Left lung (tissue), 10 donors: ENCODE data around the gene GPC5. TPM values are rescaled to one million over a fixed set of nuclear protein-coding genes. Genes with fewer than 3 reads are reported as not detected.

Experiments used
- ATAC-seq: fragments of 200-7000 bp; cut with Tn5 transposase; one replicate; pipeline ENCODE4 v1.9.1; 2020; ENCODE audit warnings: moderate library complexity
- DNase-seq, 4 donors: peaks; one replicate each; pipeline ENCODE4 v3.0.0-alpha.2; 2013 to 2020
- H3K27ac ChIP-seq, 2 donors: fragments of 200-600 bp; sonication (generic) in 1 of 2; one replicate each; pipeline versions ENCODE4 v1.5.0 to v1.8.0; 2020 to 2021
- H3K27me3 ChIP-seq, 2 donors: fragments of 200-600 bp; sonication (generic) in 1 of 2; one replicate each; pipeline versions ENCODE4 v1.5.0 to v1.8.0; 2020 to 2021
- H3K36me3 ChIP-seq, 2 donors: fragments of 200-600 bp; sonication (generic) in 1 of 2; one replicate each; pipeline versions ENCODE4 v1.5.0 to v1.8.0; 2020 to 2021
- H3K4me1 ChIP-seq, 2 donors: fragments of 200-600 bp; one replicate each; pipeline ENCODE4 v1.8.0; 2021
- H3K4me3 ChIP-seq, 2 donors: fragments of 200-600 bp; sonication (generic) in 1 of 2; one replicate each; pipeline versions ENCODE4 v1.5.0 to v1.8.0; 2020 to 2021; ENCODE audit warnings: mild to moderate bottlenecking in 1 of 2
- H3K9me3 ChIP-seq, 2 donors: fragments of 200-600 bp; sonication (generic) in 1 of 2; one replicate each; pipeline versions ENCODE4 v1.5.0 to v1.8.0; 2020 to 2021
- intact Hi-C, 2 donors: fragments of 100-400 bp; cut with DNase I; formaldehyde crosslinking; loops; one replicate each; pipeline versions ENCODE4 v1.11.2 to v1.14.2; 2022
- polyA plus RNA-seq, 6 donors: library from polyadenylated mRNA; unstranded; fragments of 120-200 nt; gene quantifications; one replicate each; pipeline ENCODE4 v1.2.1, GENCODE V29; 2013; ENCODE audit not compliant: insufficient read length in 6 of 6
- total RNA-seq, 2 donors: library from RNA; stranded (reverse); fragmentation: NEBNext Ultra II Directional; extraction: Animal tissue kit (Norgen Biotek cat#: 25700); gene quantifications; one replicate each; pipeline ENCODE4 v1.2.1, GENCODE V29; 2021
- TF ChIP-seq, protein P1 (sequence below), 2 donors: fragments of 200-600 bp; sonication (generic) in 1 of 2; IDR thresholded peaks; one replicate each; pipeline versions ENCODE4 v1.5.0 to v1.8.0; 2021; ENCODE audit warnings: antibody characterized with exemption in 2 of 2
- donor health status: DM: no; HTN: yes; CAD: no.
- donor health status: DM: no; HTN: no; CAD: no.

GPC5 gene
- total and polyA plus RNA-seq, 8 donors, result 9.2 to 19.5 (median 11.5) TPM

GRCh38 chr13:92483894-92484293, 1085.5 kb downstream of the GPC5 start:
- Histone ChIP-seq H3K36me3 (no peaks in the 10 kb centered on the region), H3K27ac (no peak overlapping the region), H3K4me3 (no peak overlapping the region), H3K9me3 (peaks cover 0 to 5% of the 10 kb centered on the region in 2 donors), H3K27me3 (no peaks in the 10 kb centered on the region), H3K4me1 (no peaks in the 10 kb centered on the region)
- no peak for DNase-seq
- ATAC-seq, result no peak
- TF ChIP-seq, protein P1, sequence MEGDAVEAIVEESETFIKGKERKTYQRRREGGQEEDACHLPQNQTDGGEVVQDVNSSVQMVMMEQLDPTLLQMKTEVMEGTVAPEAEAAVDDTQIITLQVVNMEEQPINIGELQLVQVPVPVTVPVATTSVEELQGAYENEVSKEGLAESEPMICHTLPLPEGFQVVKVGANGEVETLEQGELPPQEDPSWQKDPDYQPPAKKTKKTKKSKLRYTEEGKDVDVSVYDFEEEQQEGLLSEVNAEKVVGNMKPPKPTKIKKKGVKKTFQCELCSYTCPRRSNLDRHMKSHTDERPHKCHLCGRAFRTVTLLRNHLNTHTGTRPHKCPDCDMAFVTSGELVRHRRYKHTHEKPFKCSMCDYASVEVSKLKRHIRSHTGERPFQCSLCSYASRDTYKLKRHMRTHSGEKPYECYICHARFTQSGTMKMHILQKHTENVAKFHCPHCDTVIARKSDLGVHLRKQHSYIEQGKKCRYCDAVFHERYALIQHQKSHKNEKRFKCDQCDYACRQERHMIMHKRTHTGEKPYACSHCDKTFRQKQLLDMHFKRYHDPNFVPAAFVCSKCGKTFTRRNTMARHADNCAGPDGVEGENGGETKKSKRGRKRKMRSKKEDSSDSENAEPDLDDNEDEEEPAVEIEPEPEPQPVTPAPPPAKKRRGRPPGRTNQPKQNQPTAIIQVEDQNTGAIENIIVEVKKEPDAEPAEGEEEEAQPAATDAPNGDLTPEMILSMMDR (IDR thresholded peaks at IDR 0.05), result no peak
- intact Hi-C loops, result no loop called here

DNA sequence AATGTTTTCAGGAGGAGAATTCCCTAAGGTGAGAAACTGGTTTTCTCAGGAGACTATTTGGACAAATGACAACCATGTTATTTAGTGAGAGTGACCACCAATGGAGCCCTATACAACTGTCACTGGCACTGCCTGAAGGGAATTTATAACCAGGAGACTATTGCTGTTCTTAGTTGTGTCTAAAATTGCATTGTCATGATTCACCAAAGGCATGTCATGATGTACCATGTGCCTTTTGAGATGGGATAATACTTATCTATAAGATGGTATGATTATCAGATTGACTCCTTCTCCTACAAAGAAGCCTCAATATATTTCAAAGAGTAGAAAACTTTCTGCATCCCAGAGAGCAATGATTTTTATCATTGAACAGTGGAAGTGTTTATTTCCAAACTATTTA, 1088.8 kb downstream of the GPC5 start:
- H3K27me3 ChIP-seq, result no peaks in the 10 kb centered on the region
- no peaks in the 10 kb centered on the region for H3K4me1 ChIP-seq
- no peak overlapping the region for H3K4me3 ChIP-seq
- ATAC-seq, result no peak
- peaks cover 0 to 5% of the 10 kb centered on the region in 2 donors for H3K9me3 ChIP-seq
- H3K27ac ChIP-seq, result no peak overlapping the region
- TF ChIP-seq, protein P1 (IDR thresholded peaks at IDR 0.05), result no peak
- intact Hi-C loops, result no loop called here
- no peaks in the 10 kb centered on the region for H3K36me3 ChIP-seq
- no peak for DNase-seq

GRCh38 chr13:92488249-92488852, 1089.9 kb downstream of the GPC5 start:
- TF ChIP-seq, protein P1 (IDR thresholded peaks at IDR 0.05), result no peak
- H3K27ac ChIP-seq, result no peak overlapping the region
- H3K36me3 ChIP-seq, result no peaks in the 10 kb centered on the region
- no peaks in the 10 kb centered on the region for H3K9me3 ChIP-seq
- no peaks in the 10 kb centered on the region for H3K27me3 ChIP-seq
- ATAC-seq, result no peak
- H3K4me1 ChIP-seq, result no peaks in the 10 kb centered on the region
- no peak overlapping the region for H3K4me3 ChIP-seq
- no peak for DNase-seq
- intact Hi-C loops, result no loop called here

DNA sequence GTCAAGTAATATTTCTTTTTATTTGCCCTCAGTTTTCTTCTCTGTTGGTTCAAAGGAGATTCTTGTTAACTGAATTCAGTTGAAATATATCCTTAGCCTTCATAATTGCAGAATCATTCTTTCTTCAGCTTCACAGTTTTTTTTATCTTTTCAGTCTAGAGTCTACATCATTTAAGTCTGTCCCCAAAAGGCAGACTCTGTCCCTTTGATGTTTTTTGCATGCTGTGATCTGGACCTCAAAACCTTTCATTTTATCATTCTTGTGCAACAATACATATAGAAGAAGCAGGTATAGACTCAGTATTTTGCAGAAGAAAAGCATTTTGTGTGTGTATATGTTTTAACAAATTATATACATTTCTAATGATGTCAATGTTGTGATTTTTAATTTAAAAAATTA, 1093.4 kb downstream of the GPC5 start:
- no peaks in the 10 kb centered on the region for H3K27me3 ChIP-seq
- no peaks in the 10 kb centered on the region for H3K4me1 ChIP-seq
- TF ChIP-seq, protein P1 (IDR thresholded peaks at IDR 0.05), result no peak
- no peak for DNase-seq
- ATAC-seq, result no peak
- no peak overlapping the region for H3K27ac ChIP-seq
- no peak overlapping the region for H3K4me3 ChIP-seq
- H3K9me3 ChIP-seq, result no peaks in the 10 kb centered on the region
- no peaks in the 10 kb centered on the region for H3K36me3 ChIP-seq
- intact Hi-C loops, result no loop called here

- intact Hi-C loops, result no loop called here
- no peak for ATAC-seq
- H3K4me1 ChIP-seq, result no peaks in the 10 kb centered on the region
- H3K9me3 ChIP-seq, result peaks cover 0 to 5% of the 10 kb centered on the region in 2 donors
- DNase-seq, result no peak
- H3K27ac ChIP-seq, result no peak overlapping the region
- TF ChIP-seq, protein P1 (IDR thresholded peaks at IDR 0.05), result no peak
- H3K36me3 ChIP-seq, result no peaks in the 10 kb centered on the region
- no peak overlapping the region for H3K4me3 ChIP-seq
- H3K27me3 ChIP-seq, result no peaks in the 10 kb centered on the region
Measured at GRCh38 chr13:92494915-92495314, 1096.5 kb downstream of the GPC5 start.
